ENCODE results near the gene IL6. TPM values are rescaled to one million over a fixed set of nuclear protein-coding genes. Genes with fewer than 3 reads are reported as not detected.

The IL6 gene
- polyA plus RNA-seq, 1 of the 3 experiments (the other 2 are of a cell fraction) = 20.5 TPM

DNA sequence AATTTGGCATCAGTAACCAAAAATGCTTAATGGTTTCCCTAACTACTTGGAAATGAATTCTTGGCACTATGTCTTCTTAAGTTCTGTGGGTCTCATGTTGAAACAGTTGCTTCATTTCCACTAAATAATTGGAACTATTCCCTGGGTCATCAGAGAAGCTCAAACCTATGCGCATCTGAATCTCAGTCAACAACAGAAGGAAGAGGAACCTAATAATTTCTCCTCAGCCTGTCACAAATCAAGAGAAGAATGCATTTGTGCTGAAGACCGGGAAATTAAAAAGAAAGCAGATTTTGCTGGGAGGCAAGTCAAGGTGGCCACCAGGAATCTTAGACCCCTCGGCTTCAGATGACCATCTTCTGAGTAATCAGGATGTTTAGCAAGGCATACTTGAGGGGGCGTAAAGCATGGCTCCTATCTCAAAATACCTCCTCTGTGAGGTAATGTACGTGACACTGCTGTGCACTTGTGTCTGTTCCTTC lies 54.3 kb downstream of the IL6 start:
- no peaks in the 10 kb centered on the region for H3K79me2 ChIP-seq (ENCODE audit: insufficient read depth)
- no peak for DNase-seq
- WGBS (ENCODE audit: low lambda C conversion rate) = 19% methylated on average over 5 of the region's 5 CpGs
- H3K9me3 ChIP-seq = no peaks in the 10 kb centered on the region
- TF ChIP-seq, protein P1, sequence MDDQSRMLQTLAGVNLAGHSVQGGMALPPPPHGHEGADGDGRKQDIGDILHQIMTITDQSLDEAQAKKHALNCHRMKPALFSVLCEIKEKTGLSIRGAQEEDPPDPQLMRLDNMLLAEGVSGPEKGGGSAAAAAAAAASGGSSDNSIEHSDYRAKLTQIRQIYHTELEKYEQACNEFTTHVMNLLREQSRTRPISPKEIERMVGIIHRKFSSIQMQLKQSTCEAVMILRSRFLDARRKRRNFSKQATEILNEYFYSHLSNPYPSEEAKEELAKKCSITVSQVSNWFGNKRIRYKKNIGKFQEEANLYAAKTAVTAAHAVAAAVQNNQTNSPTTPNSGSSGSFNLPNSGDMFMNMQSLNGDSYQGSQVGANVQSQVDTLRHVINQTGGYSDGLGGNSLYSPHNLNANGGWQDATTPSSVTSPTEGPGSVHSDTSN (IDR thresholded peaks at IDR 0.05) = no peak
- TF ChIP-seq, protein P2, sequence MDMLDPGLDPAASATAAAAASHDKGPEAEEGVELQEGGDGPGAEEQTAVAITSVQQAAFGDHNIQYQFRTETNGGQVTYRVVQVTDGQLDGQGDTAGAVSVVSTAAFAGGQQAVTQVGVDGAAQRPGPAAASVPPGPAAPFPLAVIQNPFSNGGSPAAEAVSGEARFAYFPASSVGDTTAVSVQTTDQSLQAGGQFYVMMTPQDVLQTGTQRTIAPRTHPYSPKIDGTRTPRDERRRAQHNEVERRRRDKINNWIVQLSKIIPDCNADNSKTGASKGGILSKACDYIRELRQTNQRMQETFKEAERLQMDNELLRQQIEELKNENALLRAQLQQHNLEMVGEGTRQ (IDR thresholded peaks at IDR 0.05; ENCODE audit: borderline replicate concordance, low read depth, low read length) = no peak
- TF ChIP-seq ELF1 (IDR thresholded peaks at IDR 0.05) = no peak
- TF ChIP-seq, protein P3, sequence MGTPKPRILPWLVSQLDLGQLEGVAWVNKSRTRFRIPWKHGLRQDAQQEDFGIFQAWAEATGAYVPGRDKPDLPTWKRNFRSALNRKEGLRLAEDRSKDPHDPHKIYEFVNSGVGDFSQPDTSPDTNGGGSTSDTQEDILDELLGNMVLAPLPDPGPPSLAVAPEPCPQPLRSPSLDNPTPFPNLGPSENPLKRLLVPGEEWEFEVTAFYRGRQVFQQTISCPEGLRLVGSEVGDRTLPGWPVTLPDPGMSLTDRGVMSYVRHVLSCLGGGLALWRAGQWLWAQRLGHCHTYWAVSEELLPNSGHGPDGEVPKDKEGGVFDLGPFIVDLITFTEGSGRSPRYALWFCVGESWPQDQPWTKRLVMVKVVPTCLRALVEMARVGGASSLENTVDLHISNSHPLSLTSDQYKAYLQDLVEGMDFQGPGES (IDR thresholded peaks at IDR 0.05; ENCODE audit: low read depth, low read length) = no peak
- no peak for TF ChIP-seq SMC3 (IDR thresholded peaks at IDR 0.05; ENCODE audit: low read depth, low read length)
- no peak for TF ChIP-seq RAD21 (IDR thresholded peaks at IDR 0.05; ENCODE audit: low read length)
- TF ChIP-seq FOXM1 (IDR thresholded peaks at IDR 0.05; ENCODE audit: low read depth) = no peak
- TF ChIP-seq TAF1 (IDR thresholded peaks at IDR 0.05; ENCODE audit: borderline replicate concordance, low read depth, low read length) = no peak
- no peak for TF ChIP-seq FOSL2 (IDR thresholded peaks at IDR 0.05; ENCODE audit: borderline replicate concordance, low read depth)
- TF ChIP-seq FOXJ3 (CRISPR knock-in tag; IDR thresholded peaks at IDR 0.05) = no peak
- no peak for TF ChIP-seq TEAD4 (IDR thresholded peaks at IDR 0.05; ENCODE audit: borderline replicate concordance, insufficient read depth)
- no peak for TF ChIP-seq POLR2AphosphoS5 (IDR thresholded peaks at IDR 0.05; ENCODE audit: low read depth, low read length)
- TF ChIP-seq EZH2phosphoT487 (IDR thresholded peaks at IDR 0.05; ENCODE audit: borderline replicate concordance, low read depth) = no peak
- H3K9me2 ChIP-seq = no peaks in the 10 kb centered on the region
- ChIA-PET CTCF (interaction anchor here (0.9 to 3.0 kb wide), 12 partner anchors 8 to 306 kb away, joined by 3 to 29 read pairs (median 6); partner anchors contain the start of gene IL6), POLR2A (no interaction called here)
- no peaks in the 10 kb centered on the region for H3K36me3 ChIP-seq (replicated peaks in 1 of 2; ENCODE audit: control insufficient read depth in 1 of 2, insufficient read depth in 2 of 2, low read length in 1 of 2)
- no peaks in the 10 kb centered on the region; a peak in 3 of 4 replicates for H3K4me1 ChIP-seq (ENCODE audit: control insufficient read depth in 1 of 2, insufficient read depth in 2 of 2, low read depth in 1 of 2, low read length in 1 of 2)
- peak overlapping the region in 1 of 2 experiments; percentile 50; a peak in 2 of 4 replicates for H3K27ac ChIP-seq (ENCODE audit: low read depth in 2 of 2, low read length in 1 of 2)
- no peak overlapping the region for H3K4me3 ChIP-seq (ENCODE audit: low read depth in 2 of 2, low read length in 1 of 2)
- H3K9ac ChIP-seq = no peak overlapping the region
- H3K27me3 ChIP-seq (ENCODE audit: insufficient read depth) = no peaks in the 10 kb centered on the region
- H2AFZ ChIP-seq (ENCODE audit: low read depth) = peak overlapping the region; percentile 30; the same call in 1 of the 2 replicates
- no peak overlapping the region for H3K4me2 ChIP-seq
- peaks cover 4% of the 10 kb centered on the region for H3F3A ChIP-seq (replicated peaks; ENCODE audit: insufficient read depth)
- H4K20me1 ChIP-seq (ENCODE audit: insufficient read depth) = no peaks in the 10 kb centered on the region

Other genes with a start within 250 kb of the IL6 start
- gene STEAP1B, start 227.0 kb upstream of the IL6 start, polyA plus RNA-seq (2012; rRNA removed) = 14.7 and 16.6 TPM in 2 replicates
- 453 and 546 TPM in 2 replicates for gene TOMM7, start 95.6 kb downstream of the IL6 start, polyA plus RNA-seq (2012; rRNA removed)

Data from SK-N-SH (cell line).